Fibroblast of lung (primary cell): ENCODE measurements around the gene HIC2.
"Not testable (repeated sequence)": the region's sequence is repeated elsewhere in the genome, so short reads cannot be mapped to it uniquely, and the experiment has no call there.

Source experiments
- EZH2 ChIP-seq: IDR thresholded peaks from 2 replicates; pipeline ENCODE4 v1.5.1; 2012; ENCODE audit warnings: low read length, control low read depth, mild to moderate bottlenecking; ENCODE audit errors: missing control alignments
- TF ChIP-seq, protein P1 (sequence below), 2 donors: IDR thresholded peaks in 1 of 2; conservative IDR thresholded peaks in 1 of 2; 1 replicate in 1 of 2; 2 replicates in 1 of 2; pipeline ENCODE4 v1.5.1; 2011 to 2012; ENCODE audit warnings: low read length in 2 of 2, control low read depth in 1 of 2, inconsistent platforms in 1 of 2, low read depth in 1 of 2, mild to moderate bottlenecking in 1 of 2

GRCh38 chr22:21420180-21420763 lies 3.1 kb downstream of the HIC2 start:
- TF ChIP-seq, protein P1, sequence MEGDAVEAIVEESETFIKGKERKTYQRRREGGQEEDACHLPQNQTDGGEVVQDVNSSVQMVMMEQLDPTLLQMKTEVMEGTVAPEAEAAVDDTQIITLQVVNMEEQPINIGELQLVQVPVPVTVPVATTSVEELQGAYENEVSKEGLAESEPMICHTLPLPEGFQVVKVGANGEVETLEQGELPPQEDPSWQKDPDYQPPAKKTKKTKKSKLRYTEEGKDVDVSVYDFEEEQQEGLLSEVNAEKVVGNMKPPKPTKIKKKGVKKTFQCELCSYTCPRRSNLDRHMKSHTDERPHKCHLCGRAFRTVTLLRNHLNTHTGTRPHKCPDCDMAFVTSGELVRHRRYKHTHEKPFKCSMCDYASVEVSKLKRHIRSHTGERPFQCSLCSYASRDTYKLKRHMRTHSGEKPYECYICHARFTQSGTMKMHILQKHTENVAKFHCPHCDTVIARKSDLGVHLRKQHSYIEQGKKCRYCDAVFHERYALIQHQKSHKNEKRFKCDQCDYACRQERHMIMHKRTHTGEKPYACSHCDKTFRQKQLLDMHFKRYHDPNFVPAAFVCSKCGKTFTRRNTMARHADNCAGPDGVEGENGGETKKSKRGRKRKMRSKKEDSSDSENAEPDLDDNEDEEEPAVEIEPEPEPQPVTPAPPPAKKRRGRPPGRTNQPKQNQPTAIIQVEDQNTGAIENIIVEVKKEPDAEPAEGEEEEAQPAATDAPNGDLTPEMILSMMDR (conservative IDR thresholded peaks at IDR 0.05 in 1 of 2, IDR thresholded peaks at IDR 0.05 in 1 of 2; ENCODE audit: low read depth in 1 of 2, low read length in 2 of 2): not testable (repeated sequence)
- not testable (repeated sequence) for TF ChIP-seq EZH2
